Measurements from ENCODE around the gene URI1.
"Not testable (repeated sequence)": the region's sequence is repeated elsewhere in the genome, so short reads cannot be mapped to it uniquely, and the experiment has no call there.

URI1 gene, protein sequence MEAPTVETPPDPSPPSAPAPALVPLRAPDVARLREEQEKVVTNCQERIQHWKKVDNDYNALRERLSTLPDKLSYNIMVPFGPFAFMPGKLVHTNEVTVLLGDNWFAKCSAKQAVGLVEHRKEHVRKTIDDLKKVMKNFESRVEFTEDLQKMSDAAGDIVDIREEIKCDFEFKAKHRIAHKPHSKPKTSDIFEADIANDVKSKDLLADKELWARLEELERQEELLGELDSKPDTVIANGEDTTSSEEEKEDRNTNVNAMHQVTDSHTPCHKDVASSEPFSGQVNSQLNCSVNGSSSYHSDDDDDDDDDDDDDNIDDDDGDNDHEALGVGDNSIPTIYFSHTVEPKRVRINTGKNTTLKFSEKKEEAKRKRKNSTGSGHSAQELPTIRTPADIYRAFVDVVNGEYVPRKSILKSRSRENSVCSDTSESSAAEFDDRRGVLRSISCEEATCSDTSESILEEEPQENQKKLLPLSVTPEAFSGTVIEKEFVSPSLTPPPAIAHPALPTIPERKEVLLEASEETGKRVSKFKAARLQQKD

GRCh38 chr19:29941828-29942403 is at the start of gene URI1:
URI1 (plus strand) TSS chr19:29942239; CDS start chr19:29942548, 309 bp downstream.
- peak; percentile 65 for DNase-seq (ENCODE audit: low read depth)

GRCh38 chr19:29893606-29894284 is 48.3 kb upstream of the URI1 start:
- peak; percentile 63 for DNase-seq (ENCODE audit: low read depth)

DNA sequence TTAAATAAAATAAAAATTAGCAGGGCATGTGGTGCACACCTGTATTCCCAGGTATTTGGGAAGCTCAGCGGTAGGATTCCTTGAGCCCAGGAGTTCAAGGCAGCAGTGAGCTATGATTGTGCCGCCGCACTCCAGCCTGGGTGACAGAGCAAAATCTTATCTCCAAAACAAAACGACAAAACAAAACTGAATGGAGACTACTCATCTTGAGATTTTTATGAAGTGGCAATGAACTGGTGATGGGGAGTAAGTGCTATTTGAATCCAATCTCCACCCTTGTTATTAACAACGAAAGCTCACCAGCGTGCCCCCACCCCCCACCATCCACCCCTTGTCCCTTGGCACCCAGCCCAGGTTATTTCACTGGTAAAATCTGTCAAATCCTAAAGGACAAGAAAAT is 45.2 kb upstream of the URI1 start:
- DNase-seq (ENCODE audit: low read depth), result no peak

GRCh38 chr19:29897466-29897865 is 44.6 kb upstream of the URI1 start:
- no peak for DNase-seq (ENCODE audit: low read depth)

DNA sequence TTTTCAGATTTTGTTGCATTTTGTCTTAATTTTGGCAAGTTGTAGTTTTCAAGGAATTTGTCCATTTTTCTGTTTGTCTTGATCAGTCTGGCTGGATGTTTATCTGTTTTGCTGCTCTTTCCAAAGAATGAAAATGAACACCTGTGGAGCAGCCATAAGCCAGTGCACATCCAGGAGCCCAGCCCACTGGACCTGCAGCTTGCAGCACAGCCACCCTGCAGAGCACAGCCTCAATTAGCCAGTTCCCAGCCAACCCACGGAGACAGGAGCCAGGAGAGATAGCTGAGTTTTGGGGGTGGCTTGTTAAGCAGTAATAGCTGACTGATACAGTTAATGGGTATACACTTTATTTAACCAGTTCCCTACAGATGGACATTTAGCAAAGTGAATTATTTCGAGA is 38.0 kb upstream of the URI1 start:
- DNase-seq (ENCODE audit: low read depth), result no peak

DNA sequence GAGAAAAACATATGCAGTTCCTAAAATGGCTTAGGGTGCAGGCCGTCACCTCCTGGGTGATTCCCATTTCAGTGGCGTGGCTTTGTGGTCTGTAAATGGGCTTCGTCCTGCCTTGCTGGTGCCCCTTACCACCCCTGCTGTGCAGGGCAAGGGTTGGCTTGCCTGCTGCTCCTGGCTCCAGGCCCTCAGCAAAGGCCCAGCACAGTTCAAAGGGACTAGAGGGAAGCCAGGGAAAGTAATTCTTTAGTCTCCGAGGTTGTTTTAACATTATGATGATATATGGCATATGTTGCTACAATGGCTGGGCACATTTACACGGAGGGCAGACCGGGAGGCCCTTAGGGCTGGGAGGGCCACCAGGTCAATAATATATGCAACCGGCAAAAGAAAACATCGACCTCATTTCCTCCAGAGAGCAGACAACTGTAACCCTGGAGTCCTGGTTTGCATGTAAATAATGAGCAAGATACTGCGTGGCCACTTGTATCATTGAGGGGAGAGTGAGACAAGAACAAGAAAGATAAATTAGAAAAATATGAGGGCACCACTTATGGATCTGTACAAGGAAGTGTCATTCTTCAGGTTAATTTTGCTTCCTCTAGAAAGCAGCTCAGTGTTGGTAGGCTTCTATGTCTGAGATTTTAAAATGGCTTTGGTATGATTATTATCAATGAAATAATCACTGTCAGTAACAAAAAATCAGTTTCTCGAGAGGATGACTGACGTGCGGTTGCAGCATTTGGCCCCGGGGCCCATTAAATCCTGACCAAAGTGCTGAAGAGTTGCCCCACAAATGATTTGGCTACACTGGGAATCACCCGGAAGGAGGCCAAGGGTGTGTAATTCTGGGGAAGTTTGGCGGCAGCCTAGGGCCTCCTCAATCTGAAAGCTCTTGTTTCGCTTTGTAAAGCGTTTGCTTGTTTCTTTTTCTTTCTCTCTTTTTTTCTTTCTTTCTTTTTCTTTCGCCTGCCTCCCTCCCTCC is 32.8 kb upstream of the URI1 start:
- no peak for DNase-seq (ENCODE audit: low read depth)

DNA sequence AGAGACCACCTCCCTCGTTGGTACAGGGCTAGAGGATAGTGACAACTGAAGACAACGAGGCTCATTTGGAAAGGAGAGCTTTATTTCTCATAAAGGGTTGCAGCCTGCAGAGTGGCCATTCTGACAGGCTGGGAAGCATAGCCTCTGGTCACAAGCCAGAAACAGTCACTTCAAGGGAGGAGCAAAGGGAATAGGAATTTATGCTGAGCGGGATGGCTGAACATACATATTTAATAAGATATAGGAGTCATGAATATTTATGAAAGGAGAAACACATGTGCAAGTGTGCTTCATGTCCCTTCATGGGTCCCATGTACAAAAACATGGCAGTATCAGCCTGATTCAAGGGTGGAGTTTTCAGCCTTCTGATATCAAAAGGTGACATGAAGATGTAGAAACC is 27.1 kb upstream of the URI1 start:
- DNase-seq (ENCODE audit: low read depth), result no peak

- not testable (repeated sequence) for DNase-seq (ENCODE audit: low read depth)
Observed at GRCh38 chr19:29915832-29916231, 26.2 kb upstream of the URI1 start.

- DNase-seq (ENCODE audit: low read depth), result no peak
Observed at GRCh38 chr19:29917911-29918310, 24.1 kb upstream of the URI1 start.

- DNase-seq (ENCODE audit: low read depth), result no peak
Observed at GRCh38 chr19:29918891-29919290, 23.1 kb upstream of the URI1 start.

- no peak for DNase-seq (ENCODE audit: low read depth)
Observed at GRCh38 chr19:29922972-29923371, 19.1 kb upstream of the URI1 start.

- DNase-seq (ENCODE audit: low read depth), result no peak
Observed at GRCh38 chr19:29923653-29924052, 18.4 kb upstream of the URI1 start.

GRCh38 chr19:29926031-29926430 is 16.0 kb upstream of the URI1 start:
- DNase-seq (ENCODE audit: low read depth), result no peak

DNA sequence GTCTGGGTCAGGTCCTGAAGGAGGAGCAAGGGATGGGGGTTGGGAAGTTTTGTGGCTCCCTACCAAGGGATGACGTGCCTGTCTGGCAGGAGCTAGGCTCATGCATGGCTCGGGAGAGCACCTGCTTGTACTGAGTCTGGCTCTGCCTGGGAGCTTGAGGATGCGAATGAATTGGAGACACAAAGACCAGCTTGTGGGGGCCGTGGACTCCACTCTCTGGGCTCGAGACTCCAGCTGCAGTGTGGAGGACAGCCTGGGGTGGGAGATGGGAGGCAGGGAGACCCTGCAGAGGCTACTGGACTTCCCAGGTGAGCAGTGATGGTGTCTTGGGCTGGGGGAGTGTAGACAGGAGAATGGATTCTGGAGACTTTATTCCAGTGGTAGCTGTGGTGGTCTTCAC is 15.2 kb upstream of the URI1 start:
- no peak for DNase-seq (ENCODE audit: low read depth)

DNA sequence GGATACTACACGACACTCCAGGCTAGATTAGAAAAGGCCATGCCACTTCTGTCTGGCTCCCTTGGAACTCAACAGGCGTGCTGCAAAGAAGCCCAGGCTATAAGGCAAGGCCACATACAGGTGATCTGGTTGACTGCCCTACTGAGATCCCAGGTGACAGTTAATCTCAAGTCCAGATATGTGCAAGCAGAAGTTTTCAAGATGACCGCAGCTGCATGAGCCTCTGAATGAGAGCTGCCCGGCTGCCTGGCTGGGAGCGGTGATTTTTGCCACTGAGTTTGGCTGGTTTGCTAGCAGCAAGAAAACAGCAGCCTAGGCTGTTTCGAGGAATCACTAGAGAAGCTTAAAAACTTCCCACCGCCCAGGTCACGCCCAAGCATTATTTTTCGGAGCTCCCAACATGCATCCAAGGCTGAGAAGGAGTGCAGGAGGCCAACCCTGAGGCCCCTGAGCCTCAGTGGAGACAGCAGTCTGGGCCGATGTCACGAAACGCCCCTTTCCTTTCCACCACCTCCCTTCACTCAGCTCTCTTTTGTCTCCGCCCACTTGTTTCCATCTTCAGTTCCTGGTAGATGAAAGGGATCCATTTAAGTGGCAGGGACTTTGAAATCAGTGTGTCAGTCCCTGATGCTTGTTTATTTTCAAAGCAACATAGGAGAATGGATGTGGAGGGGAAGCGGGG is 14.0 kb upstream of the URI1 start:
- no peak for DNase-seq (ENCODE audit: low read depth)

DNA sequence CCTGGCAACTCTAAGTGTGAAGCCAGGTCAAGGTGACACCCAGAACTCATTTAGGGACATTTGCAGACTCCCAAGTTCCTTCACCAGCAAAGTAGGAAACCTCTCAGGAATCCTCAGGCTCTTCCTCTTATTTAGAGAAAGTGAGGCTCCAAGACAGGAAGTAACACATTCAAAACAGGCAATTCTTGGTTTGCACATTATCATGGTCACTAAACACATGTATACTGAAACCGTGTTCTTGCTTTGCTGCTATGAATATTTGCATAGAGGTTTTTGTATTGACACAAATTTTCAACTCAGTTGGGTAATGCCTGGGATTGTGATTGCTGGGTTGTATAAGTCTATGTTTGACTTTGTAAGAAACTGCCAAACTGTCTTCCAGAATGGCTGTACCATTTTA is 13.2 kb upstream of the URI1 start:
- no peak for DNase-seq (ENCODE audit: low read depth)

- no peak for DNase-seq (ENCODE audit: low read depth)
Observed at GRCh38 chr19:29934257-29934656, 7.8 kb upstream of the URI1 start.

DNA sequence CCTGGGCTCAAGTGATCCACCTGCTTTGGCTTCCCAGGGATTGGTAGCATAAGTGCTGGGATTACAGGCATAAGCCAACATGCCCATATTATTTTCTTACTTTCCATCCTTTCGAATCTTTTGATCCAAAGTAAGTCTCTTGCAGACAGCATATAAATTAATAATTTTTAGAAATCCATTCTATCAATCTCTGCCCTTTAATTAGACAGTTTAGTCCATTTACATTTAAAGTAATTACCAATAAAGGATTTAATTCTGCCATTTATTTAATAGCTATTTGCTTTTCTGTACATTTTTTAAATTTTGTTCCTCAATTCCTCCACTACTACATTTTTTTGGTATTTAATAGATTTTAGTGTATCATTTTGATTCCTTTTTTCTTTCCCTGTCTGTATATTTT is 7.3 kb upstream of the URI1 start:
- no peak for DNase-seq (ENCODE audit: low read depth)

- DNase-seq (ENCODE audit: low read depth), result no peak
Observed at GRCh38 chr19:29936409-29936808, 5.6 kb upstream of the URI1 start.

DNA sequence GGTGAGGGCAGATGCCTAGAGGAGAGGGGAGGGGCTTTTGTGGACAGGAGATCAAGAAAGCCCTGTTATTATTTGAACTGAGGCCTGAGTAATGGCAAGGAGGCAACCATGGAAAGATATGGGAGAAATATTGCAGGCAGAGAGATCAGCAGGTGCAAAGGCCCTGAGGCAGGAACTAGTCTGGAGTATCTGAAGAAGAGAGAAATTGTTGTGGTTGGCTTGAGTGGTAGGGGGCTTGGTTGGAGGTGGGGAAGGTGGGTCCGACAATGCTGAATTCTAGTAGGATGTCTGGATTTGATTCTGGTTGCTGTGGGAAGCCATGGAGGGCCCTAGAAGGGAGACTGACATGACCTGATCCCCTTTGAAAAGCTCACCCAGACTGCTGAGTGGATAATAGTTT is 2.4 kb upstream of the URI1 start:
- DNase-seq (ENCODE audit: low read depth), result no peak

DNA sequence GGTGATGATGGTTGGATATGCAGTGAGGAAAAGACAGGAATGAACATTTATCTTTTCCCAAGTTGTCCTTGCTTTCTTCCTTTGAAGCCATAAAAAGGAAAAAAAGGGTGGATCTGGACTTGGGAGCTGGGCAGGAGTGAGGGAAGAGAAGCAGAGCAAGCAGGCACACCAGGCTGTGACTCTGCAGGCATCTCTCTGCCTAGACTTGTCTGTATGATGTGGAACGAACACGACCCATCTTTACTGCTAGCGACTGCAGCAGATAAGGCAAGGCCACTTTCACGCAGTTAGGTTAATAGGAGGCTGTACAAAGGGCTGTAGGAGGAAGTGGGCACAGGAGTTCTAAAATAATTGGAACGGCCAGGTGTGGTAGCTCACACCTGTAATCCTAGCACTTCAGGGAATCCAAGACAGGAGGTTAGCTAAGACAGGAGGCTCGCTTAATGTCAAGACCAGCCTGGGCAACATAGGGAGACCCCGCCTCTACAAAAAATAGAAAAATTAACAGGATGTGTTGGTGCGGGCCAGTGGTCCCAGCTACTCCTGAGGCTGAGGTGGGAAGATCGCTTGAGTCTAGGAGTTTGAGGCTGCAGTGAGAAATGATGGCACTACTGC is 961 bp upstream of the URI1 start:
- no peak for DNase-seq (ENCODE audit: low read depth)
